HG03159 (cell line): ENCODE data around the gene MAPT.

Experiments
- ATAC-seq: cut with Tn5 transposase; IDR thresholded peaks from one replicate; pipeline ENCODE4 v1.9.1; 2021; ENCODE audit warnings: mild to moderate bottlenecking, moderate library complexity; ENCODE audit not compliant: unreplicated experiment

Gene MAPT

GRCh38 chr17:46044286-46044928 is 150.1 kb downstream of the MAPT start:
- no peak for ATAC-seq

GRCh38 chr17:46044989-46045388 is 150.6 kb downstream of the MAPT start:
- ATAC-seq: no peak

GRCh38 chr17:46045639-46046038 is 151.3 kb downstream of the MAPT start:
- no peak for ATAC-seq

- no peak for ATAC-seq
Measured at GRCh38 chr17:46046957-46047356, 152.6 kb downstream of the MAPT start.

GRCh38 chr17:46047398-46047797 is 153.0 kb downstream of the MAPT start:
- ATAC-seq: no peak

- no peak for ATAC-seq
Measured at GRCh38 chr17:46047856-46048255, 153.5 kb downstream of the MAPT start.

- ATAC-seq: no peak
Measured at GRCh38 chr17:46049656-46050055, 155.3 kb downstream of the MAPT start.

- ATAC-seq: no peak
Measured at GRCh38 chr17:46053911-46054534, 159.7 kb downstream of the MAPT start.

- ATAC-seq: no peak
Measured at GRCh38 chr17:46056800-46057304, 162.5 kb downstream of the MAPT start.

- ATAC-seq: no peak
Measured at GRCh38 chr17:46057366-46057765, 163.0 kb downstream of the MAPT start.

- ATAC-seq: no peak
Measured at GRCh38 chr17:46059486-46059885, 165.1 kb downstream of the MAPT start.

- no peak for ATAC-seq
Measured at GRCh38 chr17:46060461-46060860, 166.1 kb downstream of the MAPT start.

GRCh38 chr17:46061435-46061834 is 167.1 kb downstream of the MAPT start:
- ATAC-seq: no peak

GRCh38 chr17:46063241-46063640 is 168.9 kb downstream of the MAPT start:
- ATAC-seq: no peak

- ATAC-seq: no peak
Measured at GRCh38 chr17:46064460-46064859, 170.1 kb downstream of the MAPT start.

GRCh38 chr17:46071796-46072195 is 177.4 kb downstream of the MAPT start:
- no peak for ATAC-seq

- no peak for ATAC-seq
Measured at GRCh38 chr17:46072998-46073397, 178.6 kb downstream of the MAPT start.

- ATAC-seq: no peak
Measured at GRCh38 chr17:46074540-46074939, 180.2 kb downstream of the MAPT start.
